Measurements from ENCODE around the gene TXNL4A.
"Not testable (repeated sequence)": the region's sequence is repeated elsewhere in the genome, so short reads cannot be mapped to it uniquely, and the experiment has no call there.

Gene TXNL4A

DNA sequence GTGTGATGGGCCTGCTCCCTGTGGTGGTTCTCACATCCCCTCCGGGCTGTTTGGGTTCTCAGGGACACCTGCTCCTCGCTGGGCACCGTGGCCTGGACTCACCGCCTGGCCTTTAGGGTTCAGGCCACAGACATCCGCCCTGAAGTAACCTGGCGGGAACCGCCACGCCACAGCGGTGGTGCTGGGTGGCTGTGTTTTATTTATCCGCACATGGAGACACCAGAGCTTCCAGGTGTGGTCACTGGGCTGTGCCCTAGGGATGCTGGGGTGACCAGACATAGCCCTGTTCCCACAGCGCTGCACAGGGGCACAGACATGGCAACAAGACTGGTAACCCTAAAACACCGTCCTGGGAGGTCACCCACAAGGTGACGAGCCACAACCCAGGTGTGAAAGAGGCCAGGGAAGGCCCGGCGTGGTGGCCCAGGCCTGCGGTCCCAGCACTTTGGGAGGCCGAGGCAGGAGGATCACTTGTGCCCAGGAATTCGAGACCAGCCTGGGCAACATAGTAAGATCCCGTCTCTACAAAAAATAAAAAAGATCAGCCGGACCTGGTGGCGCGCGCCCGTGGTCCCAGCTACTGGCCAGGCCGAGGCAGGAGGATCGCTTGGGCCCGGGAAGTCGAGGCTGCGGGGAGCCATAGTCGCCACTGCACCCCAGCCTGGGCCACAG is 24.6 kb downstream of the TXNL4A start:
- H3K4me3 ChIP-seq (ENCODE audit: low read depth, low read length): peak overlapping the region; percentile 65
- TF ChIP-seq, protein P1, sequence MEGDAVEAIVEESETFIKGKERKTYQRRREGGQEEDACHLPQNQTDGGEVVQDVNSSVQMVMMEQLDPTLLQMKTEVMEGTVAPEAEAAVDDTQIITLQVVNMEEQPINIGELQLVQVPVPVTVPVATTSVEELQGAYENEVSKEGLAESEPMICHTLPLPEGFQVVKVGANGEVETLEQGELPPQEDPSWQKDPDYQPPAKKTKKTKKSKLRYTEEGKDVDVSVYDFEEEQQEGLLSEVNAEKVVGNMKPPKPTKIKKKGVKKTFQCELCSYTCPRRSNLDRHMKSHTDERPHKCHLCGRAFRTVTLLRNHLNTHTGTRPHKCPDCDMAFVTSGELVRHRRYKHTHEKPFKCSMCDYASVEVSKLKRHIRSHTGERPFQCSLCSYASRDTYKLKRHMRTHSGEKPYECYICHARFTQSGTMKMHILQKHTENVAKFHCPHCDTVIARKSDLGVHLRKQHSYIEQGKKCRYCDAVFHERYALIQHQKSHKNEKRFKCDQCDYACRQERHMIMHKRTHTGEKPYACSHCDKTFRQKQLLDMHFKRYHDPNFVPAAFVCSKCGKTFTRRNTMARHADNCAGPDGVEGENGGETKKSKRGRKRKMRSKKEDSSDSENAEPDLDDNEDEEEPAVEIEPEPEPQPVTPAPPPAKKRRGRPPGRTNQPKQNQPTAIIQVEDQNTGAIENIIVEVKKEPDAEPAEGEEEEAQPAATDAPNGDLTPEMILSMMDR (IDR thresholded peaks at IDR 0.05; ENCODE audit: low read depth, low read length, missing control alignments): no peak
- no peak for DNase-seq (ENCODE audit: low read depth)

DNA sequence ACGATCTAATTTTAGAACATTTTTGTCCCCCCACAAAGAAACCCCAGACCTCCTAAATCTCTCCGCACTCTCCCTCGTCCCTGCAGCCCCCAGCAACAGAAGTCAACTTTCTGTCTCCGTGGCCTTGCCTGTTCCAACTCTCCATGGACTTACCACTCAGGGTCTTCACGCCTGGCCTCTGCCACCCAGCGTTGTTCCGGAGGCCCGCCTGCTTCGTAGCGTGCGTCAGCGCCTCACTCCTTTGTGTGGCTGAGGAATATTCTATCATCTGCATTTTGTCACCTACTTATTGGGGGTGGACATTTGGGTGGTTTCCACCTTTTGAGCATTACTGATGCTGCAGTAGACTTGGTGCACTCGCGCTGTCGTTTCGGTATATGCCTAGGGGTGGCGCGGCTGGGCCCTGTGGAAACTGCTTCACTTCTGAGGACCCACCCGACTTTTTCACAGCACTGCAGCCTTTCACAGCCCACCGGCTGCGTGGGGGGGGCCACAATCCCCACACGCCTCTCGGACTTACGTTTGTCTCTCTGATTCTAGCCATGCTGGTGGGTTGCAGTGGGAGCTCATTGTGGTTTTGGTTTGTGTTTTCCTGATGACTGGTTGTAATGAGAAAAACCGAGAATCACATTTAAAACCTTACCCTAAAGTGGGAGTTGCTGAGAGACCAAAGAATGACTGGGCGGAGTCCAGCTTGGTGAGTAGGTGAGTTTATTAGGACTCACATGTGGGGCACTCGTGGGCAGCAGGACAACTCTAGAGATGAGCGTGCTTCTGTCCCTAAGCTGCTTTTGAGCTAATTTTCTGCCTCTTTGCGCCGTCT is 25.3 kb downstream of the TXNL4A start:
- TF ChIP-seq, protein P1 (IDR thresholded peaks at IDR 0.05; ENCODE audit: low read depth, low read length, missing control alignments): peak; percentile 46
- DNase-seq (ENCODE audit: low read depth): peak; percentile 70
- H3K4me3 ChIP-seq (ENCODE audit: low read depth, low read length): peak overlapping the region; percentile 16; the same call in 1 of the 2 replicates

DNA sequence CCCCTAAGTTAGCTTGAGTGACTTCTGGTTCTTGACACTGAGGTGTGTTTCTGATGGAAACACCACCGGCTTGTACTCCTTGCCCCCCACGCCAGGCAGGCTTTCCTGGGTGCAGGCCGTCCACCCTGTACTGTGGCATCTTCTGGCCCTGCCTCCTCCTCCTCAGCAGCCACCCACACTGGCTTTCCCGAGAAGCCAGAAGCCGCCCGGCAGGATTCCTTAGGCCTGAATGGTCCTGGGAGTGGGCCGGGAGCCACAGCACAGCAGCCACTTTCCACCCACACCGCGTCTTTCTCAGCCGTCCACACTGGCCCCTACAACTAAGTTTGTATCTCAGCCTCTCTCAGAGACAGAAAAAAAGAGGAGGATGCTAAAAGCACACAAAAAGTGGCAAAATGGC is 26.1 kb downstream of the TXNL4A start:
- DNase-seq (ENCODE audit: low read depth): no peak
- TF ChIP-seq, protein P1 (IDR thresholded peaks at IDR 0.05; ENCODE audit: low read depth, low read length, missing control alignments): no peak
- H3K4me3 ChIP-seq (ENCODE audit: low read depth, low read length): no peak overlapping the region

DNA sequence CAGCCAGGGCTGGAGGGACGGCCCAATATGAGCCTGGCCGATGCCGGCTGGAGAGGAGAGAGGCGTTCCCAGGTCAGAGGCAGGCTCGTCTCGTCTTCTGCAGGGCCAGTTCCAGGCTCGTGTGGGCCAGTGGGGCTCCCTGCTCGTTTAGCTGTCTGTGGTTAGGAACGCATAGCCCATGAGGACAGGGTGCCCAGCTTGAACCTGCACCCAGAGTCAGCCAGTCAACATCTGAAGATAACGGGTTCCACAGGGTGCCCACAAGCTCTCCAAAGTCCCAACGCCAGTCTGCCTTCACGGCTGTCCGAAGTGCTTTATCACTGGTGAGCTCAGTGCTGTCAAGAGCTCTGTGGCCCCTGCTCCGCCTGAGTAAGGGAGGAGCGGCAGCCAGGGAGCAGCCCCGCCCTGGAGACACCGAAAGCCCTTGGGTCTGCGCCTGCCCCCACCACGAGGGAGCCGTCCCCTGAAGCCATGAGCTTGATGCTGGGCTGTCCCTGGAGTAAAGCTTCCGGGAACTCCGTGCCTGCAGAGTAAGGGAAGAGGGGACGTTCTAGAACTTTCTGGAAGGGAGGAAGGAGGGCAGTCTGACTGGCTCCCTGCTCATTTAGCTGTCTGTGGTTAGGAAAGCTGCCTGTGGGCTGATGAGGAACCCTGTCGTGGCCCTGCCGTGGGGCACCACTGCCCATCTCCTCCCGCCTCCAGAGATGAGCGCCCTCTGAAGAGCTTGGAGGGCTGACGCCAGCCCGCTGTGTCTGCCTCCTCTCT is 26.7 kb downstream of the TXNL4A start:
- H3K4me3 ChIP-seq (ENCODE audit: low read depth, low read length): no peak overlapping the region
- no peak for DNase-seq (ENCODE audit: low read depth)
- TF ChIP-seq, protein P1 (IDR thresholded peaks at IDR 0.05; ENCODE audit: low read depth, low read length, missing control alignments): no peak

DNA sequence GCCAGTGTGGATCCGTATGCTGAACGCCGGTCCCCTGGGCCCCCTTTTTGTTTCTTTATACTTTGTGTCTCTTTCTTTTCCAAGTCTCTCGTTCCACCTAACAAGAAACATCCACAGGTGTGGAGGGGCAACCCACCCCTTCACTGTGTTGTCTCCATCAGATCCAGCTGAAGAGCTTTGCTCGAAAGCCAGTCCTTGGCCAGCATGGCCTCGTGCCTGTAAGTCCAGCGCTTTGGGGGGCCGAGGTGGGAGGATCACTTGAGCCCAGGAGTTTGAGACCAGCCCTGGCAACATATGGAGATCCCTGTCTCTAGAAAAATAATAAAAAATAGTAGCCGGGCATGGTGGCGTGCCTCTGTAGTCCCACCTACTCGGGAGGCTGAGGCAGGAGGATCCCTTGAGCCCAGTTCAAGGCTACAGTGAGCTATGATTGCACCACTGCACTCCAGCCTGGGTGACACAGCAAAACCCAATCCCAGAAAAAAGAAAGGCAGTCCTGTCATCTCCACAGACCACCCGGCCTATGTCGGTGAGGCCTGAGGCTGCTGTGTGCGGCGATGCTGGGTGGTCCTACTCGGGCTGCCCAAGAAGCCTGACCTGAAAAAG is 27.3 kb downstream of the TXNL4A start:
- DNase-seq (ENCODE audit: low read depth): no peak

DNA sequence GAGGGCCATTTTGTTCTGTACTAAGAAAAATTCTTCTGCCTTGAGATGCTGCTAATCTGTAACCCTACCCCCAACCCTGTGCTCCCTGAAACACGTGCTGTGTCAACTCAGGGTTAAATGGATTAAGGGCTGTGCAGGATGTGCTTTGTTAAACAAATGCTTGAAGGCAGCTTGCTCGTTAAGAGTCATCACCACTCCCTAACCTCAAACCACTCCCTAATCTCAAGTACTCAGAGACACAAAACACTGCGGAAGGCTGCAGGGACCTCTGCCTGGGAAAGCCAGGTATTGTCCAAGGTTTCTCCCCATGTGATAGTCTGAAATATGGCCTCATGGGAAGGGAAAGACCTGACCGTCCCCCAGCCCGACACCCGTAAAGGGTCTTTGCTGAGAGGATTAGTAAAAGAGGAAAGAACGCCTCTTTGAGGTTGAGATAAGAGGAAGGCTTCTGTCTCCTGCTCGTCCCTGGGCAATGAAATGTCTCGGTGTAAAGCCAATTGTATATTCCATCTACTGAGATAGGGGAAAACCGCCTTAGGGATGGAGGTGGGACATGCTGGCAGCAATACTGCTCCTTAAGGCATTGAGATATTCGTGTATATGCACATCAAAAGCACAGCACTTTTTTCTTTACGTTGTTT is 28.1 kb downstream of the TXNL4A start:
- DNase-seq (ENCODE audit: low read depth); H3K4me3 ChIP-seq (ENCODE audit: low read depth, low read length): not testable (repeated sequence)

More for the DNA sequence above, 27.3 kb downstream of the TXNL4A start:
- H3K4me3 ChIP-seq (ENCODE audit: low read depth, low read length): no peak overlapping the region
- TF ChIP-seq, protein P1 (IDR thresholded peaks at IDR 0.05; ENCODE audit: low read depth, low read length, missing control alignments): no peak
